ENCODE results near the gene SRPK1. TPM values are rescaled to one million over a fixed set of nuclear protein-coding genes. Genes with fewer than 3 reads are reported as not detected.

The SRPK1 gene
- total and polyA plus RNA-seq, 2 of the 8 experiments (the other 6 are each of a cell fraction or from before 2014, with no cell fraction given) = 25.7 to 116 TPM

GRCh38 chr6:35931120-35931561, 10.2 kb upstream of the SRPK1 start (continued):
- TF ChIP-seq CTCF (IDR thresholded peaks at IDR 0.05; ENCODE audit: control extremely low read depth in 1 of 3, insufficient read depth in 1 of 3, low read depth in 1 of 3, low read length in 3 of 3) (no peak), BACH1 (IDR thresholded peaks at IDR 0.05; ENCODE audit: low read length) (no peak), TEAD4 (IDR thresholded peaks at IDR 0.05; ENCODE audit: low read depth, low read length) (no peak), CHD7 (IDR thresholded peaks at IDR 0.05; ENCODE audit: insufficient replicate concordance, low read length) (no peak), JUN (IDR thresholded peaks at IDR 0.05; ENCODE audit: low read depth, low read length) (no peak), SIN3A (conservative IDR thresholded peaks at IDR 0.05 in 1 of 2, IDR thresholded peaks at IDR 0.05 in 1 of 2; ENCODE audit: low read depth in 1 of 2, low read length in 2 of 2) (0 out of 4 replicates have a peak, but pooled peaks of 1 of the 2 experiments have one; percentile 39), FOSL1 (IDR thresholded peaks at IDR 0.05; ENCODE audit: insufficient read depth, low read depth, low read length) (no peak), KDM1A (IDR thresholded peaks at IDR 0.05; ENCODE audit: borderline replicate concordance, low read length) (no peak)
